K562 (cell line): ENCODE measurements around the gene NYAP2. TPM values are rescaled to one million over a fixed set of nuclear protein-coding genes. Genes with fewer than 3 reads are reported as not detected.

Experiments
- ATAC-seq: fragments of 200-7000 bp; cut with Tn5 transposase; 3 replicates; pipeline ENCODE4 v1.9.1; 2020; ENCODE audit warnings: moderate library complexity
- BruUV-seq: library from RNA; stranded (reverse); fragments of 400-500 nt; replicated peaks from 2 replicates; lab custom pipeline; 2021; lab: Mats Ljungman, UMichigan
- CTCF ChIA-PET: fragments of 300-600 bp; formaldehyde crosslinking; extraction: SDS; loops from one replicate; lab custom pipeline; 2021; ENCODE audit warnings: low intra/inter-chr PET ratio; lab: Yijun Ruan, JAX
- POLR2A ChIA-PET: fragments of 300-600, 350-650 bp; sonication (Branson Sonifier 250); formaldehyde crosslinking; extraction: SDS; loops from one replicate; lab custom pipeline; 2021; ENCODE audit warnings: antibody characterized with exemption, inconsistent platforms; lab: Yijun Ruan, JAX
- DNase-seq, 4 experiments: peaks; one replicate each; pipeline versions ENCODE4 v3.0.0 to v3.0.0-alpha.2; 2011 to 2018; ENCODE audit warnings: low spot score in 3 of 4, mixed read lengths in 3 of 4; ENCODE audit errors: extremely low read depth in 1 of 4
- FAIRE-seq: peaks from 2 replicates; lab custom pipeline; 2011; peaks lifted over from hg19 to GRCh38; lab: Jason Lieb, UNC
- H2AFZ ChIP-seq: 2 replicates; pipeline ENCODE4 v1.6.0; 2011; ENCODE audit warnings: low read depth, low read length, control low read depth, inconsistent platforms
- H3K27ac ChIP-seq: fragments of 200-600 bp; 3 replicates; pipeline ENCODE4 v1.8.0; 2011; ENCODE audit warnings: low read depth, mild to moderate bottlenecking, control low read depth, inconsistent platforms, low read length, moderate library complexity, mixed read lengths; ENCODE audit errors: extremely low read depth
- H3K27me3 ChIP-seq, 2 experiments: fragments of 300-600 bp in 1 of 2; 2 replicates in 1 of 2; 3 replicates in 1 of 2; pipeline versions ENCODE4 v1.6.0 to v1.8.0; 2011; ENCODE audit warnings: inconsistent platforms in 2 of 2, low read length in 2 of 2, mild to moderate bottlenecking in 1 of 2, mixed read lengths in 1 of 2, moderate library complexity in 1 of 2; ENCODE audit not compliant: control insufficient read depth in 2 of 2, insufficient read depth in 2 of 2
- H3K36me3 ChIP-seq: fragments of 300-600 bp; 3 replicates; pipeline ENCODE4 v1.8.0; 2011; ENCODE audit warnings: mild to moderate bottlenecking, low read length, inconsistent platforms; ENCODE audit not compliant: control insufficient read depth, insufficient read depth
- H3K4me1 ChIP-seq, 2 experiments: fragments of 200-600 bp in 1 of 2; replicated peaks in 1 of 2; 2 replicates in 1 of 2; 3 replicates in 1 of 2; pipeline versions ENCODE4 v1.5.1 to v1.8.0; 2011; ENCODE audit warnings: inconsistent platforms in 2 of 2, low read length in 2 of 2, mild to moderate bottlenecking in 1 of 2, mixed read lengths in 1 of 2, moderate library complexity in 1 of 2; ENCODE audit not compliant: control insufficient read depth in 2 of 2, insufficient read depth in 2 of 2
- H3K4me2 ChIP-seq: 2 replicates; pipeline ENCODE4 v1.6.1; 2011; ENCODE audit warnings: low read length, control low read depth, inconsistent platforms, mixed read lengths; ENCODE audit not compliant: insufficient read depth
- H3K4me3 ChIP-seq: fragments of 200-600 bp; sonication (generic), shearing (Covaris generic); 2 replicates; pipeline ENCODE4 v1.5.1; 2016; ENCODE audit warnings: control low read depth, inconsistent platforms
- H3K79me2 ChIP-seq: fragments of 200-600 bp; 3 replicates; pipeline ENCODE4 v1.8.0; 2011; ENCODE audit warnings: low read length, inconsistent platforms; ENCODE audit not compliant: control insufficient read depth, insufficient read depth
- H3K9ac ChIP-seq, 2 experiments: 2 replicates each; pipeline versions ENCODE4 v1.6.0 to v1.6.1; 2011; ENCODE audit warnings: low read depth in 2 of 2, low read length in 2 of 2, control low read depth in 1 of 2, inconsistent platforms in 1 of 2, mild to moderate bottlenecking in 1 of 2, mixed read lengths in 1 of 2; ENCODE audit not compliant: insufficient read depth in 1 of 2
- H3K9me1 ChIP-seq: one replicate; pipeline ENCODE4 v1.6.0; 2011; ENCODE audit warnings: inconsistent platforms, mild to moderate bottlenecking, low read length, moderate library complexity; ENCODE audit not compliant: control insufficient read depth, insufficient read depth
- H3K9me3 ChIP-seq: replicated peaks from 2 replicates; pipeline ENCODE4 v1.5.1; 2011; ENCODE audit warnings: low read depth, low read length, inconsistent platforms; ENCODE audit not compliant: control insufficient read depth, insufficient read depth
- H4K20me1 ChIP-seq: replicated peaks from 2 replicates; pipeline ENCODE4 v1.6.1; 2011; ENCODE audit warnings: low read length, inconsistent platforms, mixed read lengths; ENCODE audit not compliant: control insufficient read depth, insufficient read depth
- CBX5 ChIP-seq: IDR thresholded peaks from 2 replicates; pipeline ENCODE4 v1.6.1; 2014; ENCODE audit warnings: low read depth, borderline replicate concordance
- CEBPG ChIP-seq, 3 experiments: fragments of 200-800 bp in 1 of 3; sonication (Bioruptor generic) in 1 of 3; sonication (generic) in 1 of 3; formaldehyde crosslinking in 1 of 3; IDR thresholded peaks in 2 of 3; conservative IDR thresholded peaks in 1 of 3; 2 replicates each; pipeline versions ENCODE4 v1.6.1 to v1.8.0; 2016 to 2022; ENCODE audit warnings: missing compliant biosample characterization in 2 of 3, missing genetic modification characterization in 2 of 3, mild to moderate bottlenecking in 1 of 3, missing genetic modification reagents in 1 of 3
- IFI16 ChIP-seq: fragments of 250-450 bp; sonication (Bioruptor Pico); IDR thresholded peaks from 2 replicates; pipeline ENCODE4 v2.1.2; 2022; ENCODE audit warnings: mild to moderate bottlenecking, inconsistent platforms
- NR2C2 ChIP-seq, 2 experiments: fragments of 200-800 bp in 1 of 2; sonication (Bioruptor generic) in 1 of 2; sonication (generic) in 1 of 2; formaldehyde crosslinking in 1 of 2; IDR thresholded peaks; 2 replicates each; pipeline versions ENCODE4 v1.6.1 to v1.8.0; 2016 to 2022; ENCODE audit warnings: mild to moderate bottlenecking in 1 of 2, missing compliant biosample characterization in 1 of 2, missing genetic modification characterization in 1 of 2, missing genetic modification reagents in 1 of 2
- POLR3G ChIP-seq: IDR thresholded peaks from 2 replicates; pipeline ENCODE4 v1.6.1; 2011; ENCODE audit not compliant: insufficient read length, insufficient replicate concordance; ENCODE audit errors: extremely low read depth
- RNF2 ChIP-seq: sonication (generic); IDR thresholded peaks from 2 replicates; pipeline ENCODE4 v1.6.1; 2016
- ZBTB34 ChIP-seq: fragments of 250-450 bp; sonication (Bioruptor Pico); IDR thresholded peaks from 2 replicates; pipeline ENCODE4 v1.8.0; 2021; ENCODE audit warnings: mild to moderate bottlenecking, moderate library complexity
- ZFP1 ChIP-seq: fragments of 450-650 bp; formaldehyde crosslinking; IDR thresholded peaks from 2 replicates; pipeline ENCODE4 v1.4.0; 2020; ENCODE audit warnings: mild to moderate bottlenecking, mixed read lengths
- ZNF175 ChIP-seq: fragments of 200-800 bp; sonication (Bioruptor generic); IDR thresholded peaks from 2 replicates; pipeline ENCODE4 v1.6.1; 2016; ENCODE audit warnings: low read depth, mild to moderate bottlenecking, missing genetic modification characterization, missing compliant biosample characterization
- ZNF384 ChIP-seq: IDR thresholded peaks from 2 replicates; pipeline ENCODE4 v1.6.1; 2012; ENCODE audit warnings: low read depth, low read length, improper control_type of control experiment
- WGBS: fragments of 100-300 bp; shearing (Covaris generic); methylation state at CpG from one replicate; pipeline ENCODE4 v1.1.6; 2016; ENCODE audit warnings: low coverage, mixed read lengths; ENCODE audit not compliant: insufficient coverage; ENCODE audit errors: missing lambda C conversion rate; 5-methylcytosine and 5-hydroxymethylcytosine counted together
- in situ Hi-C: fragments of 300-500 bp; cut with MboI; formaldehyde crosslinking; loops from 4 replicates; pipeline ENCODE4 v1.15.0; 2018; ENCODE audit warnings: inconsistent platforms, mixed read lengths
- intact Hi-C: fragments of 100-400 bp; cut with micrococcal nuclease; formaldehyde crosslinking; loops from 2 replicates; pipeline ENCODE4 v1.14.2; 2022
- polyA plus RNA-seq, 8 experiments: library from polyadenylated mRNA; depleted of rRNA in 4 of 8; stranded (reverse) in 5 of 8; unstranded in 3 of 8; fragments of >200 nt; fragmentation: Nextera tagmentation in 2 of 8; fragmentation: Illumina TruSeq in 1 of 8; extraction: Ambion mirVana in 2 of 8; extraction: Trizol in 1 of 8; gene quantifications; 2 replicates each; pipeline versions ENCODE4 v1.2.1 to v1.2.3, GENCODE V29; 2011 to 2014; ENCODE audit warnings: inconsistent platforms in 1 of 8, missing spikeins in 1 of 8
- total RNA-seq, 7 experiments: library from RNA; depleted of rRNA in 6 of 7; stranded (reverse); fragments of >200 nt in 6 of 7; fragmentation: Illumina TruSeq in 2 of 7; extraction: Trizol in 2 of 7; gene quantifications; 2 replicates each; pipeline versions ENCODE4 v1.2.1 to v1.2.3, GENCODE V29; 2011 to 2021; ENCODE audit warnings: low replicate concordance in 1 of 7

NYAP2 gene
- total and polyA plus RNA-seq, 9 of the 15 experiments (the other 6 are each of a cell fraction or from before 2014, with no cell fraction given): 0.03 to 0.04 (median 0.04) TPM; not detected in 3

- ATAC-seq (no peak), DNase-seq (no peak), FAIRE-seq (no peak)
- Histone ChIP-seq H3K9me3 (no peaks in the 10 kb centered on the region), H3K4me3 (no peak overlapping the region), H3K27ac (no peak overlapping the region), H3K79me2 (no peaks in the 10 kb centered on the region), H3K27me3 (no peaks in the 10 kb centered on the region), H2AFZ (no peak overlapping the region), H4K20me1 (no peaks in the 10 kb centered on the region), H3K9ac (no peak overlapping the region), H3K4me2 (no peak overlapping the region), H3K4me1 (no peaks in the 10 kb centered on the region), H3K9me1 (no peaks in the 10 kb centered on the region), H3K36me3 (no peaks in the 10 kb centered on the region)
- in situ Hi-C loops (no loop called here), intact Hi-C loops (no loop called here)
- ChIA-PET POLR2A (no interaction called here), CTCF (no interaction called here)
- TF ChIP-seq POLR3G (no peak), CBX5 (no peak), ZNF175 (CRISPR knock-in tag) (no peak), ZNF384 (no peak), RNF2 (no peak), ZFP1 (CRISPR knock-in tag) (no peak), ZBTB34 (CRISPR knock-in tag) (no peak), CEBPG (CRISPR knock-in tag; IDR thresholded peaks at IDR 0.05) (no peak), CEBPG (tag; conservative IDR thresholded peaks at IDR 0.05 in 1 of 2, IDR thresholded peaks at IDR 0.05 in 1 of 2) (no peak), NR2C2 (CRISPR knock-in tag; IDR thresholded peaks at IDR 0.05) (no peak), NR2C2 (tag; IDR thresholded peaks at IDR 0.05) (no peak), IFI16 (CRISPR knock-in tag) (no peak)
- BruUV-seq: no TSS peak
- 0% methylated on average over 1 of the region's 1 CpG for WGBS
These were observed 2.8 kb downstream of the NYAP2 start for GRCh38 chr2:225402210-225402776.
